ENCODE measurements around the gene GSAP. TPM values are rescaled to one million over a fixed set of nuclear protein-coding genes. Genes with fewer than 3 reads are reported as not detected.
"Not testable (repeated sequence)": the region's sequence is repeated elsewhere in the genome, so short reads cannot be mapped to it uniquely, and the experiment has no call there.

The GSAP gene
- polyA plus RNA-seq, 1 donor from 2014 or later: 0.21 TPM

DNA sequence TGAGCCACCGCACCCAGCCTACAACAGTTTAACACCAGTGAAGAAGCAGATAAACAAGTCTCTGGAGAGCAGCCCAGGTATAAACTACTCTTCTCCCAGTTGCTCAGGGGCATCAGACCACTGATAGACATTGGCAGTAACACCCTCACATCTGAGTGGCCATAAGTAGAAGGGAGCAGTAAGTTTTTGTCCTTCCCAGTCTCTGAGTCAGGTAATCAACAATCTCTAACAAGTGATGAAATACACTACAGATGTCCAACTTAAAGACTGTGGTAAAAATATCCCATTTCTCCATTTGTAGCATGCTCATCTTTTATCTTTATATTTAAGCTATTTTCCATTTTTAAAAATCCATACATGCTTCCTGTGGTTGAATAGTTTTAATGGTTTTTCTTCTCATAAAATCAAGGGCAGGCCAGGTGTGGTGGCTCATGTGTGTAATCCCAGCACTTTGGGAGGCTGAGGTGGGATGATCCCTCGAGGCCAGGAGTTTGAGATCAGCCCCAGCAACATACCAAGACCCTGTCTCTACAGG, 78.6 kb downstream of the GSAP start:
- Histone ChIP-seq H4K20me1 (ENCODE audit: insufficient read depth) (no peaks in the 10 kb centered on the region), H3K27me3 (ENCODE audit: insufficient read depth, low read depth, low read length) (no peaks in the 10 kb centered on the region), H3K4me3 (ENCODE audit: low read length) (no peak overlapping the region), H3K79me2 (replicated peaks; ENCODE audit: insufficient read depth, low read length) (no peaks in the 10 kb centered on the region), H3K9me3 (ENCODE audit: low read length) (no peaks in the 10 kb centered on the region), H3K36me3 (ENCODE audit: insufficient read depth, low read length) (no peaks in the 10 kb centered on the region), H3K9ac (ENCODE audit: low read length) (no peak overlapping the region), H2AFZ (ENCODE audit: low read depth, low read length) (no peak overlapping the region), H3K27ac (ENCODE audit: low read length) (no peak overlapping the region), H3K4me2 (ENCODE audit: low read length) (no peak overlapping the region), H3K9me2 (ENCODE audit: insufficient read depth, low read length) (no peaks in the 10 kb centered on the region), H3F3A (ENCODE audit: insufficient read depth, low read length, poor library complexity, severe bottlenecking) (no peaks in the 10 kb centered on the region)
- TF ChIP-seq MXI1 (conservative IDR thresholded peaks at IDR 0.05; ENCODE audit: poor library complexity, severe bottlenecking): no peak
- TF ChIP-seq TAF1 (IDR thresholded peaks at IDR 0.05; ENCODE audit: low read depth): no peak
- no peak for TF ChIP-seq EZH2 (IDR thresholded peaks at IDR 0.05; ENCODE audit: borderline replicate concordance, insufficient read depth, low read length, poor library complexity, severe bottlenecking)
- TF ChIP-seq POLR2AphosphoS5 (IDR thresholded peaks at IDR 0.05): no peak
- no peak for TF ChIP-seq RAD21 (conservative IDR thresholded peaks at IDR 0.05)
- no peak for TF ChIP-seq SMC3 (conservative IDR thresholded peaks at IDR 0.05; ENCODE audit: poor library complexity)
- TF ChIP-seq REST (IDR thresholded peaks at IDR 0.05; ENCODE audit: borderline replicate concordance): no peak
- TF ChIP-seq, protein P1, sequence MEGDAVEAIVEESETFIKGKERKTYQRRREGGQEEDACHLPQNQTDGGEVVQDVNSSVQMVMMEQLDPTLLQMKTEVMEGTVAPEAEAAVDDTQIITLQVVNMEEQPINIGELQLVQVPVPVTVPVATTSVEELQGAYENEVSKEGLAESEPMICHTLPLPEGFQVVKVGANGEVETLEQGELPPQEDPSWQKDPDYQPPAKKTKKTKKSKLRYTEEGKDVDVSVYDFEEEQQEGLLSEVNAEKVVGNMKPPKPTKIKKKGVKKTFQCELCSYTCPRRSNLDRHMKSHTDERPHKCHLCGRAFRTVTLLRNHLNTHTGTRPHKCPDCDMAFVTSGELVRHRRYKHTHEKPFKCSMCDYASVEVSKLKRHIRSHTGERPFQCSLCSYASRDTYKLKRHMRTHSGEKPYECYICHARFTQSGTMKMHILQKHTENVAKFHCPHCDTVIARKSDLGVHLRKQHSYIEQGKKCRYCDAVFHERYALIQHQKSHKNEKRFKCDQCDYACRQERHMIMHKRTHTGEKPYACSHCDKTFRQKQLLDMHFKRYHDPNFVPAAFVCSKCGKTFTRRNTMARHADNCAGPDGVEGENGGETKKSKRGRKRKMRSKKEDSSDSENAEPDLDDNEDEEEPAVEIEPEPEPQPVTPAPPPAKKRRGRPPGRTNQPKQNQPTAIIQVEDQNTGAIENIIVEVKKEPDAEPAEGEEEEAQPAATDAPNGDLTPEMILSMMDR (IDR thresholded peaks at IDR 0.05; ENCODE audit: poor library complexity, severe bottlenecking): no peak
- TF ChIP-seq EP300 (conservative IDR thresholded peaks at IDR 0.05; ENCODE audit: poor library complexity, severe bottlenecking): no peak

DNA sequence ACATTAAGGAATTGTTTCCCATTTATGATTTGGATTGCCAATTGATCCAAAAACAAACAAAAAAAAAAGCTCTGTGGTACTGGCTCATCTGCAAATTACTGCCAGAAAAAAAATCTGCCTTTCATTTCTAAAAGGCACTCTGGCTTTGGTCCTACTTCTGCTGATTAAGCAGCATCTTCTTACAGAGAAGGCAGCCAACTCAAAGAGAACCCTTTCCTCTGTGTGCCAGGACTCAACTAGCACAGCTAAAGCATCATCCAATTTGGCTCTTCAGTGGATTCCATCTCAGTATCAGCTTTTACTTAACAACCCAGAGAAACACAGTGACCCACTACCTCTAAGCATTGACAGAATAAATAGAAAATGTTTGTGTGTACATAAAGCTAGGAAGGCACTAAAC, 80.6 kb downstream of the GSAP start:
- Histone ChIP-seq H3K36me3 (ENCODE audit: insufficient read depth, low read length) (no peaks in the 10 kb centered on the region), H2AFZ (ENCODE audit: low read depth, low read length) (no peak overlapping the region), H3K4me2 (ENCODE audit: low read length) (no peak overlapping the region), H3K27me3 (ENCODE audit: insufficient read depth, low read depth, low read length) (no peaks in the 10 kb centered on the region), H3K9me3 (ENCODE audit: low read length) (no peaks in the 10 kb centered on the region), H3K79me2 (replicated peaks; ENCODE audit: insufficient read depth, low read length) (no peaks in the 10 kb centered on the region), H3K4me3 (ENCODE audit: low read length) (no peak overlapping the region), H3K9me2 (ENCODE audit: insufficient read depth, low read length) (no peaks in the 10 kb centered on the region), H4K20me1 (ENCODE audit: insufficient read depth) (no peaks in the 10 kb centered on the region), H3F3A (ENCODE audit: insufficient read depth, low read length, poor library complexity, severe bottlenecking) (no peaks in the 10 kb centered on the region), H3K27ac (ENCODE audit: low read length) (no peak overlapping the region), H3K9ac (ENCODE audit: low read length) (no peak overlapping the region)
- TF ChIP-seq SMC3 (conservative IDR thresholded peaks at IDR 0.05; ENCODE audit: poor library complexity): no peak
- TF ChIP-seq TAF1 (IDR thresholded peaks at IDR 0.05; ENCODE audit: low read depth): no peak
- no peak for TF ChIP-seq REST (IDR thresholded peaks at IDR 0.05; ENCODE audit: borderline replicate concordance)
- TF ChIP-seq MXI1 (conservative IDR thresholded peaks at IDR 0.05; ENCODE audit: poor library complexity, severe bottlenecking): no peak

DNA sequence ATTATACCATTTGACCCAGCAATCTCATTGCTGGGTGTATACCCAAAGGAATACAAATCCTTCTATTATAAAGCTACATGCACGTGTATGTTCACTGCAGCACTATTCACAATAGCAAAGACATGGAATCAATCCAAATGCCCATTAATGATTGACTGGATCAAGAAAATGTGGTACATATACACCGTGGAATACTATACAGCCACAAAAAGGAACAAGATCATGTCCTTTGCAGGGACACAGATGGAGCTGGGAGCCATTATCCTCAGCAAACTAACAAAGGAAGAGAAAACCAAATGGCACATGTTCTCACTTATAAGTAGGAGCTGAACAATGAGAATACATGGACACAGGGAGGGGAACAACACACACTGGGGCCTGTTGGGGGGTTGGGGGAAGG, 82.1 kb downstream of the GSAP start:
- H4K20me1 ChIP-seq (ENCODE audit: insufficient read depth); H3K79me2 ChIP-seq (replicated peaks; ENCODE audit: insufficient read depth, low read length); H3K4me3 ChIP-seq (ENCODE audit: low read length); H3K36me3 ChIP-seq (ENCODE audit: insufficient read depth, low read length); H3K9me2 ChIP-seq (ENCODE audit: insufficient read depth, low read length); H3K27me3 ChIP-seq (ENCODE audit: insufficient read depth, low read depth, low read length); H3F3A ChIP-seq (ENCODE audit: insufficient read depth, low read length, poor library complexity, severe bottlenecking); H3K9me3 ChIP-seq (ENCODE audit: low read length); H3K9ac ChIP-seq (ENCODE audit: low read length); H3K27ac ChIP-seq (ENCODE audit: low read length); H3K4me2 ChIP-seq (ENCODE audit: low read length); H2AFZ ChIP-seq (ENCODE audit: low read depth, low read length): not testable (repeated sequence)
